GM10248 (cell line): ENCODE results near the gene AP1G2.
"Not testable (repeated sequence)": the region's sequence is repeated elsewhere in the genome, so short reads cannot be mapped to it uniquely, and the experiment has no call there.

Source experiments
- CTCF ChIA-PET: fragments of 300-600 bp; sonication (Branson Sonifier 250); formaldehyde crosslinking; extraction: SDS; loops from one replicate; lab custom pipeline; 2021; ENCODE audit warnings: antibody characterized with exemption; lab: Yijun Ruan, JAX
- POLR2A ChIA-PET: fragments of 350-650 bp; sonication (Branson Sonifier 250); formaldehyde crosslinking; extraction: SDS; loops from one replicate; lab custom pipeline; 2020; ENCODE audit warnings: antibody characterized with exemption; lab: Yijun Ruan, JAX
- DNase-seq: peaks from one replicate; pipeline ENCODE4 v3.0.0; 2012; ENCODE audit errors: extremely low spot score
- TF ChIP-seq, protein P1 (sequence below): IDR thresholded peaks from 2 replicates; pipeline ENCODE4 v1.5.1; 2012; ENCODE audit warnings: mild to moderate bottlenecking, low read depth; ENCODE audit errors: extremely low read depth, missing control alignments, control extremely low read depth

Gene AP1G2

DNA sequence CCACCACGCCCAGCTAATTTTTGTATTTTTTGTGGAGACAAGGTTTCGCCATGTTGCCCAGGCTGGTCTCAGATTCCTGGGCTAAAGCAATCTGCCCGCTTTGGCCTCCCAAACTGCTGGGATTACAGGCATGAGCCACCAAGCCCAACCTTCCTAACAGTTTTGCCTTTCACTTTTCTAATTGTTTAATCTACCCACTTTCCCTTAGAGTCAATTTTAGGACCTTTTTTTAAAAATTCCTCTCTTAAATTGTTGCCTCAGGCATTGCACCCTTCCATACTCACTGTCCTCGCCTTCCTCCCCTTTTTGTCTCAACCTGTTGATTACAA, 27.5 kb downstream of the AP1G2 start:
- DNase-seq, result no peak
- POLR2A ChIA-PET, result no interaction called here
- TF ChIP-seq, protein P1, sequence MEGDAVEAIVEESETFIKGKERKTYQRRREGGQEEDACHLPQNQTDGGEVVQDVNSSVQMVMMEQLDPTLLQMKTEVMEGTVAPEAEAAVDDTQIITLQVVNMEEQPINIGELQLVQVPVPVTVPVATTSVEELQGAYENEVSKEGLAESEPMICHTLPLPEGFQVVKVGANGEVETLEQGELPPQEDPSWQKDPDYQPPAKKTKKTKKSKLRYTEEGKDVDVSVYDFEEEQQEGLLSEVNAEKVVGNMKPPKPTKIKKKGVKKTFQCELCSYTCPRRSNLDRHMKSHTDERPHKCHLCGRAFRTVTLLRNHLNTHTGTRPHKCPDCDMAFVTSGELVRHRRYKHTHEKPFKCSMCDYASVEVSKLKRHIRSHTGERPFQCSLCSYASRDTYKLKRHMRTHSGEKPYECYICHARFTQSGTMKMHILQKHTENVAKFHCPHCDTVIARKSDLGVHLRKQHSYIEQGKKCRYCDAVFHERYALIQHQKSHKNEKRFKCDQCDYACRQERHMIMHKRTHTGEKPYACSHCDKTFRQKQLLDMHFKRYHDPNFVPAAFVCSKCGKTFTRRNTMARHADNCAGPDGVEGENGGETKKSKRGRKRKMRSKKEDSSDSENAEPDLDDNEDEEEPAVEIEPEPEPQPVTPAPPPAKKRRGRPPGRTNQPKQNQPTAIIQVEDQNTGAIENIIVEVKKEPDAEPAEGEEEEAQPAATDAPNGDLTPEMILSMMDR, result no peak
- CTCF ChIA-PET, result interaction anchor here (0.6 to 7.9 kb wide), 13 partner anchors 10 to 64 kb away, joined by 3 to 75 read pairs (median 9); partner anchors contain the start of genes THTPA and ZFHX2

- TF ChIP-seq, protein P1, result peak; percentile 89
- ChIA-PET CTCF (interaction anchor here (0.6 to 7.9 kb wide), 18 partner anchors 10 to 63 kb away, joined by 3 to 75 read pairs (median 4); partner anchors contain the start of genes THTPA and ZFHX2), POLR2A (no interaction called here)
- DNase-seq, result peak; percentile 81
These were observed 28.1 kb downstream of the AP1G2 start for GRCh38 chr14:23539248-23540140.

- ChIA-PET CTCF (interaction anchor here (1.0 to 7.9 kb wide), 12 partner anchors 9 to 62 kb away, joined by 3 to 75 read pairs (median 10); partner anchors contain the start of genes THTPA and ZFHX2), POLR2A (interaction anchor here (0.6 kb wide), 1 partner anchor 102 kb away, joined by 8 read pairs; no protein-coding TSS in a partner anchor)
- TF ChIP-seq, protein P1, result no peak
- DNase-seq, result no peak
These were observed 28.8 kb downstream of the AP1G2 start for GRCh38 chr14:23538785-23539184.

GRCh38 chr14:23538050-23538718, 29.4 kb downstream of the AP1G2 start:
- CTCF ChIA-PET, result interaction anchor here (1.0 to 7.9 kb wide), 13 partner anchors 8 to 62 kb away, joined by 3 to 75 read pairs (median 9); partner anchors contain the start of genes THTPA and ZFHX2
- POLR2A ChIA-PET, result interaction anchor here (0.6 kb wide), 1 partner anchor 102 kb away, joined by 8 read pairs; no protein-coding TSS in a partner anchor
- no peak for DNase-seq
- TF ChIP-seq, protein P1, result no peak

GRCh38 chr14:23537351-23538049, 30.1 kb downstream of the AP1G2 start:
- no peak for DNase-seq
- ChIA-PET POLR2A (no interaction called here), CTCF (interaction anchor here (1.0 to 7.9 kb wide), 6 partner anchors 9 to 61 kb away, joined by 3 to 75 read pairs (median 14); no protein-coding TSS in a partner anchor)
- TF ChIP-seq, protein P1, result no peak

DNA sequence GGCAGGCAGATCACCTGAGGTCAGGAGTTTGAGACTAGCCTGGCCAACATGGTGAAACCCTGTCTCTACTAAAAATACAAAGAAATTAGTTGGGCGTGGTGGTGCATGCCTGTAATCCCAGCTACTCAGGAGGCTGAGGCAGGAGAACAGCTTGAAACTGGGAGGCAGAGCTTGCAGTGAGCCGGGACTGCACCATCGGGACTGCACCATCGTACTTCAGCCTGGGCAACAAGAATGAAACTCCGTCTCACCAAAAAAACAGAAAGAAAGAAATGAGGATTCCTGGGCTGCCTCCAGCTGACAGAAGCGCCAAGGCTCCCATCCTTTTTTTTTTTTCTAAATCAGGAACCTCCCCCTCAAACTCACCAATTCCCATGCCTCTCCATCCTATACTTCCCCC, 30.7 kb downstream of the AP1G2 start:
- CTCF ChIA-PET, result interaction anchor here (1.3 to 7.9 kb wide), 4 partner anchors 10 to 60 kb away, joined by 3 to 75 read pairs (median 34); no protein-coding TSS in a partner anchor
- DNase-seq, POLR2A ChIA-PET: not testable (repeated sequence)
